ENCODE data around the gene PRICKLE2. TPM values are rescaled to one million over a fixed set of nuclear protein-coding genes. Genes with fewer than 3 reads are reported as not detected.

PRICKLE2 gene
- total RNA-seq, 1 donor from 2014 or later, result 84.4 TPM

DNA sequence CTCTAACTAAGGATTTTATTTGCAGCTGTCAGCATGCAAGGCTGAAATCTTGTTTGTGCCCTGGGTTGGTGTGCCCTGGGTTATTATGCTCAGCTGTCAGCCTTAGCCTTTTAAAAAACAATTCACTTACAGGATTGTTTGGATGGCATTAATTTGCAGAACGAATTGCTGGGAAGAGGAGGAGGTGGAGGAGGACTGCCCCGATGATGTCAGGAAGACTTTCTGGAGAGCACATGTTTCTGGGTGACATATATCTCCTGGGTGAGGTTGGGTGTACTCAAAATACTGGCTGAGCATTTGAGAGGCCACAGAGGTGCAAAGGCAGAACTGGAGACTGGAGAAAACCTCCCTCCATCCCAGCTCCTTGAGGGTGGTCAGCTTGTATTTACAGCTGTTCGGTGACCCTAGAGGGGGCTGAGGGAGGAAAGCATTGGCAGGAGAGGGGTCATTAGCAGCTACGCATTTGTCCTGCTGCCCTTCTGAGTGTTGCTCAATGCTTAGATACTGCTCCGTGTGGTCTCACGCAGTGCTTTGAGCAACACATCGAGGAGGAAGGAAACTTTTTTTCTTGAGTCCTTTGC, 142.2 kb downstream of the PRICKLE2 start:
- H2AFZ ChIP-seq (ENCODE audit: low read depth, low read length), result no peak overlapping the region

DNA sequence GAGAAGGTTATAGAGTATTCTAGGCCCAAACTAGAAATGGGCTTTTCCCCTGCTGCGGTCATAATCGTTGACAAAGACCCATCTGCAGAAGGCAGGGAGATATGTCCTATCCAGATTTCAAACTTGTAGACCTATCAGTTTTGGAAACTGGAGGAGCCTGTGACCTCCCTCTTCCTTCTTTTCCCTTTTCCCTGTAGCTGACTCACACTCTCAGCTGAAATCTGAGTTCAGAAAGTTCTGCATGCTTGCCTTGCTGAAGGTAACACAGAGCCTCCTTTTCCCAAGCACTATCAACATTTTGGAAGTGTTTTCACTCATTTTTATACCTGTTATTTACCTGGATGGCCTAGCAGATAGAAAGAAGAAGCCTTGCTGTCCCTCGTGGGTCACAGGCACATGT, 142.9 kb downstream of the PRICKLE2 start:
- H3K27me3 ChIP-seq (ENCODE audit: insufficient read depth, low read length), result no peaks in the 10 kb centered on the region
- no peaks in the 10 kb centered on the region for H3K79me2 ChIP-seq (ENCODE audit: insufficient read depth, low read length)
- Mint-ChIP-seq H3K9me3 (ENCODE audit: unreplicated experiment) (peaks cover 5% of the 10 kb centered on the region), H3K36me3 (ENCODE audit: low read depth, unreplicated experiment) (no peaks in the 10 kb centered on the region), H3K4me1 (ENCODE audit: low read depth, unreplicated experiment) (peaks cover 22% of the 10 kb centered on the region), H3K4me3 (ENCODE audit: unreplicated experiment) (no peak overlapping the region), H3K27ac (ENCODE audit: unreplicated experiment) (no peak overlapping the region), H3K27me3 (ENCODE audit: low read depth, unreplicated experiment) (peaks cover 3% of the 10 kb centered on the region)
- no peaks in the 10 kb centered on the region for H3K36me3 ChIP-seq (ENCODE audit: insufficient read depth, low read length)
- no peak overlapping the region for H3K27ac ChIP-seq (ENCODE audit: low read depth, low read length)
- DNase-seq (ENCODE audit: low read depth) (no peak), FAIRE-seq (no peak)
- no peaks in the 10 kb centered on the region for H4K20me1 ChIP-seq (ENCODE audit: insufficient read depth, low read length)
- no peak overlapping the region for H3K4me3 ChIP-seq (ENCODE audit: insufficient read depth, low read depth, low read length)
- no peak overlapping the region for H3K9ac ChIP-seq (ENCODE audit: low read length)
- H3K9me3 ChIP-seq (ENCODE audit: insufficient read depth, low read depth, low read length), result no peaks in the 10 kb centered on the region
- no peak overlapping the region for H3K4me2 ChIP-seq (ENCODE audit: low read length)
- no peak overlapping the region for H2AFZ ChIP-seq (ENCODE audit: low read depth, low read length)
- TF ChIP-seq, protein P1, sequence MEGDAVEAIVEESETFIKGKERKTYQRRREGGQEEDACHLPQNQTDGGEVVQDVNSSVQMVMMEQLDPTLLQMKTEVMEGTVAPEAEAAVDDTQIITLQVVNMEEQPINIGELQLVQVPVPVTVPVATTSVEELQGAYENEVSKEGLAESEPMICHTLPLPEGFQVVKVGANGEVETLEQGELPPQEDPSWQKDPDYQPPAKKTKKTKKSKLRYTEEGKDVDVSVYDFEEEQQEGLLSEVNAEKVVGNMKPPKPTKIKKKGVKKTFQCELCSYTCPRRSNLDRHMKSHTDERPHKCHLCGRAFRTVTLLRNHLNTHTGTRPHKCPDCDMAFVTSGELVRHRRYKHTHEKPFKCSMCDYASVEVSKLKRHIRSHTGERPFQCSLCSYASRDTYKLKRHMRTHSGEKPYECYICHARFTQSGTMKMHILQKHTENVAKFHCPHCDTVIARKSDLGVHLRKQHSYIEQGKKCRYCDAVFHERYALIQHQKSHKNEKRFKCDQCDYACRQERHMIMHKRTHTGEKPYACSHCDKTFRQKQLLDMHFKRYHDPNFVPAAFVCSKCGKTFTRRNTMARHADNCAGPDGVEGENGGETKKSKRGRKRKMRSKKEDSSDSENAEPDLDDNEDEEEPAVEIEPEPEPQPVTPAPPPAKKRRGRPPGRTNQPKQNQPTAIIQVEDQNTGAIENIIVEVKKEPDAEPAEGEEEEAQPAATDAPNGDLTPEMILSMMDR (IDR thresholded peaks at IDR 0.05; ENCODE audit: insufficient read depth, low read depth, low read length), result no peak
- TF ChIP-seq EZH2 (IDR thresholded peaks at IDR 0.05; ENCODE audit: insufficient read depth, low read length), result no peak
- peaks cover 17% of the 10 kb centered on the region for H3K4me1 ChIP-seq (ENCODE audit: insufficient read depth, low read length)

More for the DNA sequence above, 142.2 kb downstream of the PRICKLE2 start:
- Mint-ChIP-seq H3K4me1 (ENCODE audit: low read depth, unreplicated experiment) (peaks cover 22% of the 10 kb centered on the region), H3K9me3 (ENCODE audit: unreplicated experiment) (peaks cover 5% of the 10 kb centered on the region), H3K36me3 (ENCODE audit: low read depth, unreplicated experiment) (no peaks in the 10 kb centered on the region), H3K27me3 (ENCODE audit: low read depth, unreplicated experiment) (peaks cover 3% of the 10 kb centered on the region), H3K27ac (ENCODE audit: unreplicated experiment) (peak overlapping the region; percentile 89), H3K4me3 (ENCODE audit: unreplicated experiment) (no peak overlapping the region)
- H3K4me2 ChIP-seq (ENCODE audit: low read length), result no peak overlapping the region
- no peaks in the 10 kb centered on the region for H3K79me2 ChIP-seq (ENCODE audit: insufficient read depth, low read length)
- no peak overlapping the region for H3K9ac ChIP-seq (ENCODE audit: low read length)
- H3K4me3 ChIP-seq (ENCODE audit: insufficient read depth, low read depth, low read length), result no peak overlapping the region
- no peaks in the 10 kb centered on the region for H3K27me3 ChIP-seq (ENCODE audit: insufficient read depth, low read length)
- H3K4me1 ChIP-seq (ENCODE audit: insufficient read depth, low read length), result peaks cover 17% of the 10 kb centered on the region
- H3K36me3 ChIP-seq (ENCODE audit: insufficient read depth, low read length), result no peaks in the 10 kb centered on the region
- TF ChIP-seq EZH2 (IDR thresholded peaks at IDR 0.05; ENCODE audit: insufficient read depth, low read length), result no peak
- TF ChIP-seq, protein P1 (IDR thresholded peaks at IDR 0.05; ENCODE audit: insufficient read depth, low read depth, low read length), result no peak
- no peaks in the 10 kb centered on the region for H4K20me1 ChIP-seq (ENCODE audit: insufficient read depth, low read length)
- FAIRE-seq, result no peak
- H3K9me3 ChIP-seq (ENCODE audit: insufficient read depth, low read depth, low read length), result no peaks in the 10 kb centered on the region
- no peak overlapping the region for H3K27ac ChIP-seq (ENCODE audit: low read depth, low read length)
- DNase-seq (ENCODE audit: low read depth), result no peak

DNA sequence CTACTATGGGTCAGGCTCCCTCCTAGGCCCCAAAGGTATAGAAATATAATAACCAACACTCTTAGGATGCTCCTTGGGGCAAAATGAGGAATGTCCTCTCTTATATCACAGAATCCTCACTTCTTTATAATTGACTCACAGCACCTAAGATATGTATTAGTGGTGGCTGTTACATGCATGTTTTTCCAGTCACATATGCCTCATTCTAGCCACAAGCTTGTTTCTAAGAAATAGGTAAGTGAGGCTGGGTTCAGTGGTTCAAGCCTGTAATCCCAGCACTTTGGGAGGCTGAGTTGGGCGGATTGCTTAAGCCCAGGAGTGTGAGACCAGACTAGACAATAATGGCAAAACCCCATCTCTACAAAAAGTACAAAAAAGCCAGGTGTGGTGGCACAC, 144.0 kb downstream of the PRICKLE2 start:
- Mint-ChIP-seq H3K4me1 (ENCODE audit: low read depth, unreplicated experiment) (peaks cover 22% of the 10 kb centered on the region), H3K27ac (ENCODE audit: unreplicated experiment) (no peak overlapping the region), H3K36me3 (ENCODE audit: low read depth, unreplicated experiment) (no peaks in the 10 kb centered on the region), H3K27me3 (ENCODE audit: low read depth, unreplicated experiment) (peaks cover 3% of the 10 kb centered on the region), H3K4me3 (ENCODE audit: unreplicated experiment) (no peak overlapping the region), H3K9me3 (ENCODE audit: unreplicated experiment) (peaks cover 5% of the 10 kb centered on the region)
- H3K4me2 ChIP-seq (ENCODE audit: low read length), result no peak overlapping the region
- H3K9ac ChIP-seq (ENCODE audit: low read length), result no peak overlapping the region
- H3K27ac ChIP-seq (ENCODE audit: low read depth, low read length), result no peak overlapping the region
- H3K4me3 ChIP-seq (ENCODE audit: insufficient read depth, low read depth, low read length), result no peak overlapping the region
- peaks cover 17% of the 10 kb centered on the region for H3K4me1 ChIP-seq (ENCODE audit: insufficient read depth, low read length)
- no peak for DNase-seq (ENCODE audit: low read depth)
- FAIRE-seq, result no peak
- no peaks in the 10 kb centered on the region for H3K79me2 ChIP-seq (ENCODE audit: insufficient read depth, low read length)
- TF ChIP-seq, protein P1 (IDR thresholded peaks at IDR 0.05; ENCODE audit: insufficient read depth, low read depth, low read length), result no peak
- TF ChIP-seq EZH2 (IDR thresholded peaks at IDR 0.05; ENCODE audit: insufficient read depth, low read length), result no peak
- no peaks in the 10 kb centered on the region for H3K27me3 ChIP-seq (ENCODE audit: insufficient read depth, low read length)
- no peak overlapping the region for H2AFZ ChIP-seq (ENCODE audit: low read depth, low read length)
- no peaks in the 10 kb centered on the region for H3K9me3 ChIP-seq (ENCODE audit: insufficient read depth, low read depth, low read length)
- H3K36me3 ChIP-seq (ENCODE audit: insufficient read depth, low read length), result no peaks in the 10 kb centered on the region
- H4K20me1 ChIP-seq (ENCODE audit: insufficient read depth, low read length), result no peaks in the 10 kb centered on the region
